ENCODE results near the gene IMMT. TPM values are rescaled to one million over a fixed set of nuclear protein-coding genes. Genes with fewer than 3 reads are reported as not detected.
A peak's percentile ranks its signal among the peaks of the same experiment; 100 is the strongest.

IMMT gene
- total RNA-seq, 1 experiment from 2014 or later = 172 TPM

DNA sequence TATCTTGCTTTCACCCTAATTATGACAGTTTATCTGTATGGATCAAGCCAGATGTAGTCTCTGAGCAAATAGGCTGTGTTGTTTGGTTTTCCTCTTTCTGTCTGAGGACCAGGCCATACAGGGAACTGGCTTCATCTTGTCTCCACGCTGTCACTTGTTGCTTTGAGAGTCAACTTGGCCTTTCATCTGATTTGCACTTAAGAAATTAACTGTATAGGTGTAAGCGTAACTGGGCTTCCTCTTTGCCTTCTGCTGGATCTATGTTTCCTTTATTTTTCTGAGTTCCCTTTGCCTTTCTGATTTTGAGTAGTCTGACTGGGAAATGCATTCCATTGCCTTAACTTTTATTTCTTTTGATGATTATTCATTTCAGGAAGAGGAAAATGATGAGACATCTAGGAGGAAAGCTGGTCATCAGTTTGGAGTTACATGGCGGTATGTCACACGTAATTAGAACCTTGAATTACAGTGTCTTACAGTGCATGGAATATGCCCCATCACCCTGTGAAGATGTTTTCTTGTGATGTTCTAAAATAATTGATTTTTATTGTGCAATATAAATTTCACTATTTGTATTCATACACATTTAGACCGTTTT, 71.8 kb downstream of the IMMT start:
- no TSS peak for BruUV-seq (replicated peaks)
- H3K4me3 ChIP-seq (ENCODE audit: low read depth, low read length, poor library complexity, severe bottlenecking) = no peak overlapping the region
- ChIA-PET CTCF (no interaction called here), POLR2A (ENCODE audit: low non-redundant PET) (no interaction called here)
- no peaks in the 10 kb centered on the region for H3K9me3 ChIP-seq (ENCODE audit: low read depth, low read length, poor library complexity, severe bottlenecking)
- intact Hi-C loops (cut with micrococcal nuclease; ENCODE audit: unreplicated experiment) = loop anchor here (5.0 to 10.0 kb wide), 2 partner anchors 39 to 479 kb away; no protein-coding TSS in a partner anchor
- no peak overlapping the region for H3K27ac ChIP-seq (ENCODE audit: low read depth, low read length, poor library complexity, severe bottlenecking)
- no peak for DNase-seq (ENCODE audit: low spot score)
- no peaks in the 10 kb centered on the region for H3K27me3 ChIP-seq (replicated peaks; ENCODE audit: insufficient read depth, low read depth, low read length, poor library complexity)
- TF ChIP-seq EZH2 (IDR thresholded peaks at IDR 0.05; ENCODE audit: borderline replicate concordance, low read depth, low read length, poor library complexity, severe bottlenecking) = no peak
- no peak for TF ChIP-seq CTCF (conservative IDR thresholded peaks at IDR 0.05; ENCODE audit: low read depth, low read length)
- H3K4me1 ChIP-seq (ENCODE audit: insufficient read depth, low read length, poor library complexity, severe bottlenecking) = no peaks in the 10 kb centered on the region
- H3K36me3 ChIP-seq (ENCODE audit: insufficient read depth, low read length, poor library complexity, severe bottlenecking) = peaks cover 100% of the 10 kb centered on the region

DNA sequence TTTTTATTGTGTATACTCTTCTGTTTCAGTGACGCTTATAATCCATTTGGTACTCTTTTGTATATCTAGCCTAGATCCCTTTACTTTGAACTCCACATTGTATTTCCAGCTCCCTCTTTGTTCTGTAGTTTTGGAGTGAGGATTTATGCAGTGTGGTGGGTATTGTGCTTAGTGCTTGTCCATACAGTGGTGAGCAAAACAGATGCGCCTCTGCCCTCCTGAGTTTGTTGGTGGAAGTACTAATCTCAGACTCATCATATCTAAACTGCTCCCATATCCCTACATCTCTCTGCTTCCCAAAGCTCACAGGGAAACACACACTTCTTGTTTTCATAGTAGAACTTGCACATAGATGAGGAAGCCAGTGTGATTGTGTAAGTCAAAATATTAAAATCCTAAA, 77.1 kb downstream of the IMMT start:
- Histone ChIP-seq H3K27me3 (replicated peaks; ENCODE audit: insufficient read depth, low read depth, low read length, poor library complexity) (no peaks in the 10 kb centered on the region), H3K9me3 (ENCODE audit: low read depth, low read length, poor library complexity, severe bottlenecking) (no peaks in the 10 kb centered on the region), H3K4me1 (ENCODE audit: insufficient read depth, low read length, poor library complexity, severe bottlenecking) (no peaks in the 10 kb centered on the region), H3K27ac (ENCODE audit: low read depth, low read length, poor library complexity, severe bottlenecking) (no peak overlapping the region), H3K4me3 (ENCODE audit: low read depth, low read length, poor library complexity, severe bottlenecking) (no peak overlapping the region), H3K36me3 (ENCODE audit: insufficient read depth, low read length, poor library complexity, severe bottlenecking) (peaks cover 99% of the 10 kb centered on the region)
- BruUV-seq (replicated peaks) = no TSS peak
- POLR2A ChIA-PET (ENCODE audit: low non-redundant PET) = no interaction called here
- intact Hi-C loops (cut with micrococcal nuclease; ENCODE audit: unreplicated experiment) = no loop called here
- no peak for DNase-seq (ENCODE audit: low spot score)
- CTCF ChIA-PET = no interaction called here
- no peak for TF ChIP-seq CTCF (conservative IDR thresholded peaks at IDR 0.05; ENCODE audit: low read depth, low read length)
- TF ChIP-seq EZH2 (IDR thresholded peaks at IDR 0.05; ENCODE audit: borderline replicate concordance, low read depth, low read length, poor library complexity, severe bottlenecking) = no peak

DNA sequence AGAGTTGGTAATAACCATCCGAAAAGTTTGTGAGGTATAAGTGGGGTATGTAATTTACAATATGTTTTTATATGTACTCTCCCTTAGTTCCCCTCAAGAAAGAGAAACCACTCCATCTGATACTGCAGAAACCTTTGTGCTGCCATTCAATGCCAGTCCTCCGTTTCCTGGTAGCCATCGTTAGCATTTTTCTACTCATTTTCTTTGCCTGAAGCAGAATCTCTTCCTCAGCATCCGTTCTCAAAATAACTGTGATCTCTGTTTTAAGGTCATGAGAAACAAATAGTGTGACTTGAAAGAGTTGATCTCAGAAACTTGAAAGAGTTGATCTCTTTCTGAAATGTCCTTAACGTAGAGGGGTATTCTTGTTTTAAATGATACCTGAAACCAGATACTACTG, 88.2 kb downstream of the IMMT start:
- no peak for DNase-seq (ENCODE audit: low spot score)
- intact Hi-C loops (cut with micrococcal nuclease; ENCODE audit: unreplicated experiment) = no loop called here
- ChIA-PET POLR2A (ENCODE audit: low non-redundant PET) (no interaction called here), CTCF (interaction anchor here (0.5 kb wide), 1 partner anchor 60 kb away, joined by 5 read pairs; no protein-coding TSS in a partner anchor)
- H3K27me3 ChIP-seq (replicated peaks; ENCODE audit: insufficient read depth, low read depth, low read length, poor library complexity) = no peaks in the 10 kb centered on the region
- H3K4me1 ChIP-seq (ENCODE audit: insufficient read depth, low read length, poor library complexity, severe bottlenecking) = peaks cover 12% of the 10 kb centered on the region
- no peaks in the 10 kb centered on the region for H3K9me3 ChIP-seq (ENCODE audit: low read depth, low read length, poor library complexity, severe bottlenecking)
- no peak for TF ChIP-seq EZH2 (IDR thresholded peaks at IDR 0.05; ENCODE audit: borderline replicate concordance, low read depth, low read length, poor library complexity, severe bottlenecking)
- no peak for TF ChIP-seq CTCF (conservative IDR thresholded peaks at IDR 0.05; ENCODE audit: low read depth, low read length)
- H3K27ac ChIP-seq (ENCODE audit: low read depth, low read length, poor library complexity, severe bottlenecking) = no peak overlapping the region
- H3K36me3 ChIP-seq (ENCODE audit: insufficient read depth, low read length, poor library complexity, severe bottlenecking) = peaks cover 49% of the 10 kb centered on the region
- TSS peak; percentile 60 for BruUV-seq (replicated peaks)
- peak overlapping the region; percentile 86 for H3K4me3 ChIP-seq (ENCODE audit: low read depth, low read length, poor library complexity, severe bottlenecking)

All from A673 (cell line).